PC-9 (cell line): ENCODE data around the gene OSBPL10.

ENCODE experiments used
- EZH2 ChIP-seq: fragments of 200-600 bp; sonication (generic); IDR thresholded peaks from 2 replicates; pipeline ENCODE4 v1.8.0; 2017; ENCODE audit warnings: antibody characterized with exemption, low read depth
- TF ChIP-seq, protein P1 (sequence below): fragments of 200-600 bp; sonication (generic); conservative IDR thresholded peaks from 2 replicates; pipeline ENCODE4 v1.6.1; 2017; ENCODE audit warnings: mixed run types, antibody characterized with exemption, mild to moderate bottlenecking, moderate library complexity

DNA sequence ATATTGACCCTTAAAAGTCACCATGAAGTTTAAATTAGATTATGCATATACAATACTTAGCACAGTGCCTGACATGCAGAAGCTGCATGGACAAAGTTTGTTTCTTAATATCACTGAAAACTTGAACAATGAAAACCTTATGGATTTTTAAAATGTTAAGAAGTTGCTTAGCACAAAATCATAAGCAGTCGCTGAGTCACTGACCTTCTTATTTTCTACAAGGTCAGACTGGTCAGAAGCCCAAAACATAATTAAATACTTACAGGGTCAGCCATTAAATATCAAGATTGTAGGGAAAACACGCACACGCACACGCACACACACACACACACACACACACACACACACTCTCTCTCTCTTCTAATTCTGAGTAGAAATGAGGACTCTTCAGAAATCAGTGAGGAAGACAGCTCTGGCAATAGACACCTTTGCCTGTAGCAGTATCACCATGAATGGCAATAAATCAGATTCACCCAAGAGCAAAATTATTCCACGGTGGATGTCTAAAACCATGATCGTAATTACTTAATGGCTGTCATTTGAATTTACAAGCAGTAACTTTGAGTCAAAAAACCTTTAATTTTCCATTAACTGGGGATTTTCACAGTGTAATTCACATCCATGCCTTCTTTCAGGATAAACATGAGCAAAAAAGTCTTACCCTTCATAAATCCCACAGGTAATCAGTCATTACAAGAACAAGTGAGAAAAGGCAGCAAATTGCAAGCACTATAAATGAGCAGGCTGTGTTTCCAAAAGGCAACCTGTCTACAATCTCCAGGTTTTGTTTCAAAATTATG is 147.5 kb downstream of the OSBPL10 start:
- TF ChIP-seq, protein P1, sequence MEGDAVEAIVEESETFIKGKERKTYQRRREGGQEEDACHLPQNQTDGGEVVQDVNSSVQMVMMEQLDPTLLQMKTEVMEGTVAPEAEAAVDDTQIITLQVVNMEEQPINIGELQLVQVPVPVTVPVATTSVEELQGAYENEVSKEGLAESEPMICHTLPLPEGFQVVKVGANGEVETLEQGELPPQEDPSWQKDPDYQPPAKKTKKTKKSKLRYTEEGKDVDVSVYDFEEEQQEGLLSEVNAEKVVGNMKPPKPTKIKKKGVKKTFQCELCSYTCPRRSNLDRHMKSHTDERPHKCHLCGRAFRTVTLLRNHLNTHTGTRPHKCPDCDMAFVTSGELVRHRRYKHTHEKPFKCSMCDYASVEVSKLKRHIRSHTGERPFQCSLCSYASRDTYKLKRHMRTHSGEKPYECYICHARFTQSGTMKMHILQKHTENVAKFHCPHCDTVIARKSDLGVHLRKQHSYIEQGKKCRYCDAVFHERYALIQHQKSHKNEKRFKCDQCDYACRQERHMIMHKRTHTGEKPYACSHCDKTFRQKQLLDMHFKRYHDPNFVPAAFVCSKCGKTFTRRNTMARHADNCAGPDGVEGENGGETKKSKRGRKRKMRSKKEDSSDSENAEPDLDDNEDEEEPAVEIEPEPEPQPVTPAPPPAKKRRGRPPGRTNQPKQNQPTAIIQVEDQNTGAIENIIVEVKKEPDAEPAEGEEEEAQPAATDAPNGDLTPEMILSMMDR = no peak
- no peak for TF ChIP-seq EZH2
